T-helper 2 cell (primary cell): Measurements from ENCODE around the gene FASN.

ENCODE experiments used
- DNase-seq, 5 experiments: peaks; one replicate each; pipeline versions ENCODE4 v3.0.0 to v3.0.0-alpha.2; 2012 to 2022

The FASN gene

DNA sequence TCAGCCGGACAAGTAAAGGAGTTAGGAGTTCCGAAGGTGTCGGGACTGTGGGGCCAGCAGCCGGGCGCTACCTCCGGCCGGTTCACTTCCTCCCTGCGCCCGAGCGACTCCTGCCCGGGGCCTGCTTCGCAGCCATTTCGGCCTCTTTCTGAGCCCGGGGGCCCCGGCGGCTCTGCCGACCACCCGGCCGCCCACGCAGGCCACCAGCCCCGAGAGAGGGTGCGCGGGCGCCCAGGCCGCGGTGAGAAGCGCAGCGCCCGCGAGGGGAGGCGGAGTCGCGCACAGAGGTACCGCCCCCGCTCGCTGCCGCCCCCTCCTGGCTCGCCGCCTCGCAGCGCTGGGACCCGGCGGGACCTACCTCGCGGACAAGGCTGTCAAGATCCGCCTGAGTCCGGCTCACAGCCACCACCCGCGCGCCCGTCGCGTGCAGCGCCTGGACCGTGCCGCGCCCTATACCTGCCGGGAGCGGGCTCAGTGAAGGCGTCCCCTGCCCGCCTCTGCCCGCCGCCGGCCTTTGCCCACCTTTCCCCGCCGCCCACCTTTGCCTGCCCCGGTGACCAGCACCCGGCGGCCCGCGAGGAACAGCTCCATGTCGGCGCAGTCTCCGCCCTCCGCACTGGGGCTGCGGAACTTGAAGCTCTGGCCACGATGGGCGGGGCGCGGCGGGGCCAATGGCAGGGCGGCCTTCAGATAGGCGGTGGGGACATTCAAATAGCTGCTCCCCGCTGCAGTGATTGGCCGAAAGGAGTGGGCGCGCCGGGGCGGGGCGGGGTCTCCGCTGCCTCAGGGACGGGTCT, 60.7 kb downstream of the FASN start, which contains the start of gene DCXR:
DCXR (minus strand) TSS at position 606 of the 797 bp plus-strand sequence; CDS start at position 591, 15 bp downstream.
- DNase-seq, result peak; percentile 91 to 98 (median 92)

DNA sequence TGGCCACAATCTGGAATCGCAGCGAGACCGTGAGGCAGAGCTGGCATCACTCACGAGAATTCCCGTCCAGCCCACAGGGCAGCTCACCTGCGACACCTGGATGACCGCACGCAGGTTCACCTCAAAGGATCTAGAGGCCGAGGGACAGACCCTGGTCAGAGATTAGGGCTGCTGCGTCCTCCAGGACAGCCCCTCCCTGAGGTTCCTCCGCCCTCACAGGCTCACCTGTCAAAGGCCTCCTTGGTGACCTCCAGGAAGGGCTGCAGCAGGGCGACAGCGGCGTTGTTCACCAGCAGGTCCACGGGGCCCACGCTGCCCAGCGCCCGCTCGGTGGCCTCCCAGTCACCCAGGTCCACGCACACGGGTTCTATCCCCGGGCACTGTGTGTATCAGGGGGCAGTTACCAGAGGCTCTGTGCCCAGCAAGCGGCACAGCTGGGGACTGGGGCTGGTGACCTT, 61.4 kb downstream of the FASN start:
- no peak for DNase-seq

DNA sequence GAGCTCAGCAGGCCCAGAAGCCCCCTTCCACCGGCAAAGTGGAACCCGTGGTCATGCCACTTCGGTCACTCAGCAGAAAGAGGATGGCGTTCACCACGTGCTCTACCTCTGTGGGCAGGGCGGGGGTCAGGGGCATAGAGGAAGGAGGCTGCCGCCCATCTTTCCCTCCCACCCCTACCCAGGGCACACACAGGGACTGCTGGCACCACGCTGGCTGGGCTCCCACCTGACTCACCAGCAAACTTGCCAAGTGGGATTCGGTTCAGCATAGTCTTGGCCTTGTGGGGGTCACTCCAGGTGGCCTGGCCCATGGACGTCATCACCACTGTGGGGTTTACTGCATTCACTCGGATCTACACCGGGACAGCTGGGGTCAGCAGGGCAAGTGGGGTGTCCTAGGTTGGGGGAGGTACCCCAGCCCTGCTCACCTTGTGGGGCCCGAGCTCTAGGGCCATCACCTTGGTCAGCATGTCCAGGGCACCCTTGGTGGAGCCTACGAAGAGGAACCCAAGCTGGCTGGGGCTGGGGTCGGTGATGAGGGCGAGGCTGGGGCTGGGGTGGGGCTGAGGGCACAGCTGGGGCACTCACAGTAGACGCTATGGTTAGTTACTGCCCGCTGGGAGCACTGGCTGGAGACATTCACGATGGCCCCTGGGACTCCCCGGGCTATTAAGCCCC, 61.9 kb downstream of the FASN start:
- no peak for DNase-seq

DNA sequence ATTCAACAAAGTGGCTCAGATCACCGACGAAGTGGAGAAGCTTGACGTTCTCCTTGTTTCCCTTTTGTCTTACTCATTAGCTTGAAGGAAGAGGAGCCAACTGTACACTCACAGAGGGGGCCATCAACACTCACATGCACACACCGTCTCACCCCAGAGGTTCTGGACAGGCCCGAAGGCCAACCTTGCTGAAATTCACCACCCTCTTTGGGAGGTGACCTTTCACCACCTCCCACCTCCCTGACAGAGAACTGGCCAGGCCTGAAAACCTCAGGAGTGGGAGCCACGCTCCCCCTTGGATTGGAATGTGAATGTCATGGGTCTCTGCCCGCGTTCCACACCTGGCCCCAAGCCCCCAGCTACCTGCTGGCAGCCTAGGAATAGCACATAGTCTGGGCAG, 62.5 kb downstream of the FASN start:
- DNase-seq, result no peak

DNA sequence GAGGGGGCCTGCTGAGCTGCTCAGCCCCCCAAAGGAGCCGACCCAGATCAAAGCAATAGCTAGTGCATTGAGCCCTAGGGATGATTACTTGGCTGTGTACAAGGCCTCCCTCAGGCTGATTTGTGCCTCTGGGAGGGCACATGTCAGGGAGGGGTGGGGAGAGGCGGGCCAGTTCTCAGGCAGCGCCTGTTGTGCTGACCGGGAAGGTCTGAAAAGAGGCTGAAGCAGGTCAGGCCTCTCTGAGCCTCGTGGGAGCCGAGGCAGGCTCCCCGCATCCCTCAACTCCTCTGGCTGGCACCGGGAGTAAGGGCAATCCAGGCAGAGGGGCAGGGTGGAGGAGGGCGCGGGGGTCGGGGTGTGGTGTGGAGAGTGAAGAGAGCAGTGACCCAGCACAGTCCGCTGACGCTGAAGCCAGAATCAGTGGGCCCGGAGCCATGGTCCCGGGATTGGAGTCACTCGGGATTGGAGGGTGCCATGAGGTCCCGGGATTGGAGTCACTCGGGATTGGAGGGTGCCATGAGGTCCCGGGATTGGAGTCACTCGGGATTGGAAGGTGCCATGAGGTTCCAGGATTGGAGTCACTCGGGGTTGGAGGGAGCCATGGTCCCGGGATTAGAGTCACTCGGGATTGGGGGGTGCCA, 63.5 kb downstream of the FASN start:
- no peak for DNase-seq

DNA sequence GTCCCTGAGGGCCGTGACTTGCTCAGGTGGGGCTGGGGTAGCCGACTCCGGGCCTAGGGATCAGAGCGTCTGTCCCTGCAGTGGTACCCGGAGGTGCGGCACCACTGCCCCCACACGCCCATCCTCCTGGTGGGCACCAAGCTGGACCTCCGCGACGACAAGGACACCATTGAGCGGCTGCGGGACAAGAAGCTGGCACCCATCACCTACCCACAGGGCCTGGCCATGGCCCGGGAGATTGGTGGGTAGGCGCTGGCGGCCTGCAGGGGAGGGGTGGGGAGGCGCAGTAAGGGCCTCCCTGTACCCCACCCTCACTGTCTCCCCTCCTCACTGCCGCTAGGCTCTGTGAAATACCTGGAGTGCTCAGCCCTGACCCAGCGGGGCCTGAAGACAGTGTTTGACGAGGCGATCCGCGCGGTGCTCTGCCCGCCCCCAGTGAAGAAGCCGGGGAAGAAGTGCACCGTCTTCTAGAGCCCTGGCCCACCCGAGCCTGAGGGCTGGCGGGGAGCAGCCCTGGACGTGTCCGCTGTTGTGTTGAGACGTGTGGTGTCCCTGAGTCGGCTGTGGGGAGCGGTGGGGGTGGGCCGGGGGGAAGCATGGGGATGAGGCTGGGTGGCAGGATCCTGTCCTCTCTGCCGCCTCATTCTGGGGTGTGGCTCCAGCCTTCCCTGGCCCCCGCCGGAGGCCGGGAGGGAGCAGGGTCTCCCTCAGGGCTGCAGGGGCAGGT, 64.5 kb downstream of the FASN start:
- DNase-seq, result no peak

DNA sequence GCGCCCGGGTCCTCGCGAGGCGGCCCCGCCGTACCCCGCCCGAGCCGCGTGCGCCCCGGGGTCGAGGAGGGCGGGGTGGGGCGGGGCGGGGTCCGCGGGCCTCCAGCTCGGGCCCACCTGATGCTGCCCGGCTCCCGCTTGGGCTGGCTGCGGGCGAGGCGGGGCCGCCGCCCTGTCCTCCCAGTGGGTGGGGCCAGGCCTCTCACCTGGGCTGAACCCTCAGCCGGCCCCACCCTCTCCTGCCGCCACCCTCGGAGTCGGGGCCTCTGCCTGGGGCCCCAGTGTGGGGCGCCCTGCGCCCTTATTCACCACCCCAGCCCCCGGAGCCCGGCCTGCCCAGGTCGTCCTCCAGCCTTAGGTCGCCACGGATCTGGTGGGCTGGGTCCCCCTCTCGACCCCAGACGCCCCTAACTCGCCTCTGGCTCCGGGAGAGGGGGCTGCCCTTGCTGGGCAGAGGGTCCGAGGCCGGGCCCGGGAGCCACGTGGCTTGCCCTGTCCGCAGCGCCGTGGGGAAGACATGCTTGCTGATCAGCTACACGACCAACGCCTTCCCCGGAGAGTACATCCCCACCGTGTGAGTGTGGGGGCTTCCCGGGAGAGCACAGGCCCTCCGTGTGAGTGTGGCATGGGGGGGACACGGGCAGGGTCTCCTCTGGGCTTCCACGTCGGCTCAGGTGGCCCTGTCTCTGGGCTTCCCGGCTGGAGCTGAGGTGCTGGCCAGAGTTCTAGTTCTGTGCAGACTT, 66.0 kb downstream of the FASN start:
- DNase-seq, result peak in 2 of 5 experiments; percentile 30 to 38

DNA sequence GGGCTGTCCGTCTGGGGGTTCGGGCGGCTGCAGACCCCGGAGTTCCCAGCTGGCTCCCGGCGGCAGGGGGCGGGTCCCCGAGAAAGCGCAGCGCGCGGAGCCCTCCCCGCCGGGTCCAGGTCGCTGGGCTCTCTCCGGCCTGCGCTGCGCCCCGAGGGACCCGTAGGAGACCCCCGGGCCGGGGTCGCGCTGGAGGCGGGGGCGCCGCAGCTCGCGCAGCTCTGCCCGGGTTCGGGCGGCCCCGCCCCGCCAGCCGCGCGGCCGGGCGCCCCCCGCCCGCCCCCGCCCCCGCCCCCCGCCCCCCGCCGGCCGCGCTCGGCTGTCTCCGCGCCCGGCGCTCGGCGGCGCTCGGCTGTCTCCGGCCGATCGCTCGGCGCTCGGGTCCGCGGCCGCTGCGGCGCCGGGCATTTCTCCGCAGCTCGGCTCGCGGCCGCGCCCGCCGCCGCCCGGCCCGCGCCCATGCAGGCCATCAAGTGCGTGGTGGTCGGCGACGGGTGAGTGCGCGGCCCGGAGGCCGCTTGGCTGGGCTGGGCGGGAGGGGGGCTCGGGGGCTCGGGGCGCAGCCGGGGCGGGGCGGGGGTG, 66.6 kb downstream of the FASN start, which contains the start of gene RAC3:
RAC3 (plus strand) TSS at position 376 of the 582 bp plus-strand sequence; CDS start at position 460, 84 bp downstream.
- DNase-seq, result peak in 1 of 5 experiments; percentile 53

DNA sequence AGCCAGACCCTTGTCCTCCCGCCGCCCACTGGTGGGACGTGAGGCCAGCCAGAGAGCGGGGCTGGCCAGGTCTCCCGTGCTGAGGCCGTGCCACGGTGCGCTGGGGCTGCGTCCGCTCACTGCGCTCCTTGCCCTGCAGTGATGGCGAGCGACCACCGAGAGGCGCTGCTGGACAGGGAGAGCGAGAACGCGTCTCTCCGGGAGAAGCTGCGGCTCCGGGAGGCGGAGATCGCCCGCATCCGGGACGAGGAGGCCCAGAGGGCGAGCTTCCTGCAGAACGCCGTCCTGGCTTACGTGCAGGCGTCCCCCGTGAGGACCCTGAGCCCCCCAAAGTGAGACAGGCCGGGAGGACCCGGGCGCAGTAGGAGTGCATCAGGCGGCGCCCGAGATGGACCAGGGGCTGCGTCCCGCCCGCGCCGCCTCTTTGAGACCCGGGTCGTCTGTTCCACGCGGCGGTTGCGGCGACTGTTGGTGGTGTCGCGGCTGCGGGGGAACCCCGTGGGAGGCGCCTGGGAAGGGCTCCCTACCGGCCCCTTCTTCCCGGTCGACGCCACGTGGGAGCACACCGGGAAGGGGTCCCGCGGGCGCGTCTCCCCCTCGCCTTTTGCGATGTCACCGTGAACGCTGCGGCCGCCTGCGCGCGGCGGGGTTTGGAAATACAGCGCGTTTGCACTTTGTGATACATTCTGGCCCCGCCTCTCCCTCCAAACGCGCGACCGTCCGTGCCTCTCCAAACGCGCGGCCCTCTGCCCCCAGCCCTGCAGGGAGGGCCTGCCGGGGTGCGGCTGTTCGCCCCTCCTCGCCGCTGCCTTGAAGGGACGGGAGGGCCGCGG, 67.3 kb downstream of the FASN start:
- DNase-seq, result peak; percentile 63 to 84 (median 72)

DNA sequence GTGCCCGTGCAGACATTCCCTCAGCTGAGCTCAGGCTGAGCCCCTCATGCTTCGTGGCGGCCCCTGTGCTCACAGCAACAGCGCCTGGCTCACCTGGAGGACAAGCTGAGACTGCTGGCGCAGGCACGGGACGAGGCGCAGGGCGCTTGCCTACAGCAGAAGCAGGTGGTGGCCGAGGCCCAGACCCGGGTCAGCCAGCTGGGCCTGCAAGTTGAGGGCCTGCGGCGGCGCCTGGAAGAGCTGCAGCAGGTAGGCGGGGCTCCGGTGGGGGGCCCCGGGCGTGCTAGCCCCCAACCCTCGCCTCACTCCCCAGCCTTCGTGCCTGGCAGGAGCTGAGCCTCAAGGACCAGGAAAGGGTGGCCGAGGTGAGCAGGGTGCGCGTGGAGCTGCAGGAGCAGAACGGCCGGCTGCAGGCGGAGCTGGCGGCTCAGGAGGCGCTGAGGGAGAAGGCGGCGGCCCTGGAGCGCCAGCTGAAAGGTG, 68.0 kb downstream of the FASN start:
- DNase-seq, result no peak

DNA sequence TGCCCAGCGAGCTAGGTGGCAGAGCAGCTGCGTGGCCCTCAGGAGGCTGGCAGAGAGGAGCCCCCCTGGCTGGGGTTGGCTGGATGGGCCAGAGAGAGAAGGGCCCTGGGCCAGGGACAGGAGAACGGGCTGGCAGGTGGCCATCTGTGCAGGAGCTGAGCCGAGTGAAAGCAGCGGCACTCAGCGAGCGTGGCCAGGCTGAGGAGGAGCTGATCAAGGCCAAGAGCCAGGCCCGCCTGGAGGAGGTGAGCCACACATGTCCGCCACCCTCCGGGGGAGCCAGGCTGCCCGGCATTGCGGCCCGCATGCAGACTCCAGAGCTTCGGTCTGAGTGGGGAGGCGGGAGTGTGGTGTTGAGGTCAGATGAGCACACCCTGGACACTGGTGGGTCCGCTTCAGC, 68.6 kb downstream of the FASN start:
- DNase-seq, result no peak

DNA sequence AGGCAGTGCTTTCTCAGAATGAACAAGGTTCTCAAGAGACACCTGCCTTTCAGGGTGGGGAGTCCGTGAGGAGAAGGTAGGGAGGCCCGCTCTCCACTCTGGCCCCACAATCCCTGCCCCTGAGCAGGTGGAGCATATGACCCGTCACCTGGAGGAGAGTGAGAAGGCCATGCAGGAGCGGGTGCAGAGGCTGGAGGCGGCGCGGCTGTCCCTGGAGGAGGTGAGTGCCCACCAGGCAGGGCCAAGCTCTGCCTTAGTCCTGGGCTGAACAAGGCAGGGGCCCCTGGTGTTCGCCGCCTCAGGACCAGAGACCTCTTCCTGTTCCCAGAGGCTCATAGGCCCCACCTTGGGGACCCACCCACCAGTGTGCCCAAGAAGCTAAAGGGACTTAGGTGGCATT, 69.1 kb downstream of the FASN start:
- DNase-seq, result no peak
